ENCODE results near the gene MICALL1.

MICALL1 gene

DNA sequence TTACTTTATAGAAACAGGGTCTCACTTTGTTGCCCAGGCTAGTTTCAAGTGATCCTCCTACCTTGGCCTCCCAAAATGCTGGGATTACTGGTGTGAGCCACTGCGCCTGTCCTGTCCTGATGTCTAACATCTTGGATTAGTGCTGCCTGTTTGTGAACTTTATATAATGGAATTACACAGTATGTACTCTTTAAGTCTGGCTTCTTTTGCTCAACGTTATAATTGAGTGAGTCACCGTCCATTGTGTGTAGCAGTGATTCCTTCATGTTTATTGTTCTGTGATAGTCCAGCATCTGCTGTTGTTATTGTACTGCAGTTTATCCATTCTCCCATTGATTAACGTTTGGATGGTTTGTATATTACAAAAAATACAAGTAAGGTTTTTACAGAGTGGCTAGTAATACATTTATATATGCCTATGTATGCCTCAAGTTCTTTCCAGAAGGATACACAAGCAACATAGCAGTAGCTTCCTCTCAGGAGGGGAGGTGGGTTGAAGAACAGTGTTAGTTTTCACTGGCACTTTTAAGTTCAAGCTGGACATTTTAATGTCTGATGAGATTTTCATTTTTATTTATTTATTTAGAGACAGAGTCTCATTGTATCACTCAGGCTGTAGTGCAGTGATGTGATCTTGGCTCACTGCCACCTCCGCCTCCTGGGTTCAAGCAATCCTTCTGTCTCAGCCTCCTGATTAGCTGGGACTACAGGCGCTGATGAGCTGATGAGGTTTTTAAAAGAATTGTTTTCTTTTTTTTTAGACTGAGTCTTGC, 25.2 kb upstream of the MICALL1 start:
- Histone ChIP-seq H3K27me3 (replicated peaks) (no peaks in the 10 kb centered on the region), H3K27ac (peak overlapping the region; percentile 45), H3K36me3 (replicated peaks) (peaks cover 62% of the 10 kb centered on the region), H3K4me3 (ENCODE audit: low read depth, low read length) (no peak overlapping the region)
- TF ChIP-seq, protein P1, sequence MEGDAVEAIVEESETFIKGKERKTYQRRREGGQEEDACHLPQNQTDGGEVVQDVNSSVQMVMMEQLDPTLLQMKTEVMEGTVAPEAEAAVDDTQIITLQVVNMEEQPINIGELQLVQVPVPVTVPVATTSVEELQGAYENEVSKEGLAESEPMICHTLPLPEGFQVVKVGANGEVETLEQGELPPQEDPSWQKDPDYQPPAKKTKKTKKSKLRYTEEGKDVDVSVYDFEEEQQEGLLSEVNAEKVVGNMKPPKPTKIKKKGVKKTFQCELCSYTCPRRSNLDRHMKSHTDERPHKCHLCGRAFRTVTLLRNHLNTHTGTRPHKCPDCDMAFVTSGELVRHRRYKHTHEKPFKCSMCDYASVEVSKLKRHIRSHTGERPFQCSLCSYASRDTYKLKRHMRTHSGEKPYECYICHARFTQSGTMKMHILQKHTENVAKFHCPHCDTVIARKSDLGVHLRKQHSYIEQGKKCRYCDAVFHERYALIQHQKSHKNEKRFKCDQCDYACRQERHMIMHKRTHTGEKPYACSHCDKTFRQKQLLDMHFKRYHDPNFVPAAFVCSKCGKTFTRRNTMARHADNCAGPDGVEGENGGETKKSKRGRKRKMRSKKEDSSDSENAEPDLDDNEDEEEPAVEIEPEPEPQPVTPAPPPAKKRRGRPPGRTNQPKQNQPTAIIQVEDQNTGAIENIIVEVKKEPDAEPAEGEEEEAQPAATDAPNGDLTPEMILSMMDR (IDR thresholded peaks at IDR 0.05; ENCODE audit: low read depth, low read length, missing control alignments): no peak
- DNase-seq: peak; percentile 56
- in situ Hi-C loops (cut with HindIII; ENCODE audit: low pct_ligation_motif_present, low sequenced_read_pairs): no loop called here

GRCh38 chr22:37884420-37884819, 21.7 kb upstream of the MICALL1 start:
- Histone ChIP-seq H3K4me3 (ENCODE audit: low read depth, low read length) (no peak overlapping the region), H3K36me3 (replicated peaks) (peaks cover 52% of the 10 kb centered on the region), H3K27ac (no peak overlapping the region), H3K27me3 (replicated peaks) (no peaks in the 10 kb centered on the region)
- TF ChIP-seq, protein P1 (IDR thresholded peaks at IDR 0.05; ENCODE audit: low read depth, low read length, missing control alignments): no peak
- DNase-seq: no peak
- in situ Hi-C loops (cut with HindIII; ENCODE audit: low pct_ligation_motif_present, low sequenced_read_pairs): no loop called here

DNA sequence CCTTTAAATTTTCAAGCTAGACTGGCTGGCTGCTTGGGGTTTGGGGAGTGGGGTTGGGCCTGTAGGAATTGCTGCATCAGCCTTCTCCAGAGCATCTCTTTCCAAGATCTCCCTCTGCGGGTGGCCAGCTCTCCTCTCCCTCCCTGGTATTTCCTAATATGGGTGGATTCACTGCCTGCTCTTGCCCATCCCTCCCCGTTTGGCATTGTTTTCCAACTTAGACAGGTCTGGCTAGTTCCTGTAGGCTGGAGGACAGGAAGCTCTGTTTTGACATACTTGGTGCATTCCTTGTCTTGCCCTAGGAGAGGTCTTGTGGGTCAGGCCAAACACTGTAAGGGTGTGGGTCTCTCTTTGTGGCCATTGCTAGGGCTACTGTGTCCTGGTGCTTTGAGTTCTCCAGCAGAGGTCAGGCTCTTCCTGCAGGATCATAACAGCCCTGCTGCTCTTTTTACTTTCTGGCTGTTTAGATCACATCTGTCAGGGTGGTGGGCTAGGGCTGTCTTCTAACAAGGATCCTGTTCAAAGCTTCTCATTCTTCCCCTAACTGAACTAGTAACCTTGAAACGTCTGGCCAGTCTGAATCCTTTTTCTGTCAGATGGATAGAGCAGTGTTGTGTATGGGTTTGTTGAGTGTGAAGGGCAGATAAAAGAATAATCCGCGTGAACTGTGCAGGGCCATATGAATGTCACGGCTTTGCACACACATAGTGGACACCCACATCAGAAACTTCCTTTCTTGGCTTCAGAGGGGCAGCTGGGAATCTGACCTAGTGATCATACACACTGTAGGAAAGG, 18.3 kb upstream of the MICALL1 start:
- Histone ChIP-seq H3K4me3 (ENCODE audit: low read depth, low read length) (no peak overlapping the region), H3K27ac (peak overlapping the region; percentile 8), H3K27me3 (replicated peaks) (no peaks in the 10 kb centered on the region), H3K36me3 (replicated peaks) (peaks cover 33% of the 10 kb centered on the region)
- TF ChIP-seq, protein P1 (IDR thresholded peaks at IDR 0.05; ENCODE audit: low read depth, low read length, missing control alignments): peak; percentile 82
- DNase-seq: peak; percentile 47
- in situ Hi-C loops (cut with HindIII; ENCODE audit: low pct_ligation_motif_present, low sequenced_read_pairs): no loop called here

DNA sequence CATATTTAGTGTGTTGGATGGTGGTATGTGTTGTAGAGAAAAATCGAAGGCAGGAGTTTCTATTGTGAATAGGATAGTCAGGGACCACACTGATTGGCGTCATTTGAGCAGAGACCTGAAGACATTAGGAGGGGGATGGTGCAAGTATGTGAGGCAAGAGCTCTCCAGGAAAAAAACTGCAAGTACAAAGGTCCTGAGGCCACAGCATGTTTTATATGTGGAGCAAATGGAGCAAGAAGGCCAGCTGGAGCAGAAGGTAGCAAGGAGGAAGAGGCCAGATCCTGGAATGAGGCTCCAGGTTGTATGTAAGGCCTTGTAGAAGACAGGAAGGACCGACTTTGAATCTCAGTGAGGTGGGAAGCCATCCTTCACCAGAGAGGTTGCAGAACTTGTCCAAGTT, 14.2 kb upstream of the MICALL1 start:
- in situ Hi-C loops (cut with HindIII; ENCODE audit: low pct_ligation_motif_present, low sequenced_read_pairs): no loop called here
- TF ChIP-seq, protein P1 (IDR thresholded peaks at IDR 0.05; ENCODE audit: low read depth, low read length, missing control alignments): no peak
- Histone ChIP-seq H3K27ac (no peak overlapping the region), H3K4me3 (ENCODE audit: low read depth, low read length) (no peak overlapping the region), H3K36me3 (replicated peaks) (peaks cover 30% of the 10 kb centered on the region), H3K27me3 (replicated peaks) (no peaks in the 10 kb centered on the region)
- DNase-seq: no peak

DNA sequence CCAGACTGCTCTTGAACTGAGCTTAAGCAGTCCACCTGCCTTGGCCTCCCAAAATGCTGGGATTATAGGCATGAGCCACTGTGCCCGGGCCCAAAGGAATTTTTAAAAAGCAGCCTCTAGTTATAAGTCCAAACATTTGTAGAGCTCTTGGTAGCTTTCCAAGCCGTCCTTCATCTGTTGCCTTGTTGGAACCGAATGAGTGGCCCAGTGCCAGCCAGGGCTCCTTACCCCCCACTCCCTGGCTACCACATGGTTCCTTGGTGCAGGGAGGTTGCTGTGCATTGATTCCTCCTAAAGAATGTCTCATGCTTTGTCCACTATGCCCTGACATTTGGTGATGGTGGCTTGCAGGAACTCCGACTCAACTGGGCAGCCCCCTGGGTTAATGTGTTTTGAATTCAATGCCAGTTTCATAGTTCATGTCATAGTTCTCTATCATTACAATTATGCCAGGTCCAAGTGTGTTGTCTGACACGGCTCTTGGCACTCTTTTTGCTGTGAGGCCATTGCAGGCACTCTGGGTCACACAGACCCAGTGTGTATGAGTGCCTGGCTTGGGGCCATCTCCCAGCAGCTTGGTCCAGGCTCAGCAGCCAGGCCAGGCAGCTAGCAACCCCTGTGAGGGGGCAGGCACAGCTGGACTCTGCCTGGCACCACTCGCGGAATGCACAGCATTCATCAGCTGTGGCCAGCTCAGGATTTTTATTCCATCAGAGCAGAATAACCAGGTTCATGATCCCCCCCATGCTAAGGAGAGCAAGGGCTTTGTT, 13.3 kb upstream of the MICALL1 start:
- H3K27me3 ChIP-seq (replicated peaks): no peaks in the 10 kb centered on the region
- H3K4me3 ChIP-seq (ENCODE audit: low read depth, low read length): no peak overlapping the region
- no peak overlapping the region for H3K27ac ChIP-seq
- TF ChIP-seq, protein P1 (IDR thresholded peaks at IDR 0.05; ENCODE audit: low read depth, low read length, missing control alignments): no peak
- in situ Hi-C loops (cut with HindIII; ENCODE audit: low pct_ligation_motif_present, low sequenced_read_pairs): no loop called here
- no peak for DNase-seq
- H3K36me3 ChIP-seq (replicated peaks): peaks cover 25% of the 10 kb centered on the region
